Gastroesophageal sphincter (tissue), 4 donors: Measurements from ENCODE around the gene RSPH10B2. TPM values are rescaled to one million over a fixed set of nuclear protein-coding genes. Genes with fewer than 3 reads are reported as not detected.
"Not testable (repeated sequence)": the region's sequence is repeated elsewhere in the genome, so short reads cannot be mapped to it uniquely, and the experiment has no call there.

ENCODE experiments used
- ATAC-seq: fragments of 150-250 bp; one replicate; pipeline ENCODE4 v1.9.1; 2016; ENCODE audit warnings: mild to moderate bottlenecking, moderate library complexity
- H3K27ac ChIP-seq, 4 donors: fragments of 200-600 bp; sonication (generic) in 3 of 4; 1 replicate in 3 of 4; 2 replicates in 1 of 4; pipeline ENCODE4 v1.5.1; 2016 to 2019
- H3K27me3 ChIP-seq: fragments of 200-600 bp; sonication (generic); one replicate; pipeline ENCODE4 v1.5.1; 2019
- H3K36me3 ChIP-seq, 2 donors: fragments of 200-600 bp; sonication (generic); one replicate each; pipeline ENCODE4 v1.5.1; 2019; ENCODE audit warnings: control low read depth in 1 of 2
- H3K4me1 ChIP-seq, 3 donors: fragments of 200-600 bp; sonication (generic); 1 replicate in 2 of 3; 2 replicates in 1 of 3; pipeline ENCODE4 v1.5.1; 2016 to 2019; ENCODE audit warnings: control low read depth in 2 of 3
- H3K4me3 ChIP-seq, 2 donors: fragments of 200-600 bp; sonication (generic); one replicate each; pipeline ENCODE4 v1.5.1; 2019; ENCODE audit warnings: mild to moderate bottlenecking in 1 of 2, moderate library complexity in 1 of 2
- H3K9me3 ChIP-seq, 3 donors: fragments of 200-600 bp; sonication (generic); one replicate each; pipeline ENCODE4 v1.5.1; 2017 to 2019; ENCODE audit warnings: control low read depth in 2 of 3
- EP300 ChIP-seq: sonication (generic); formaldehyde crosslinking; IDR thresholded peaks from one replicate; pipeline ENCODE4 v1.6.1; 2017; ENCODE audit warnings: antibody characterized with exemption, mild to moderate bottlenecking
- POLR2A ChIP-seq, 2 donors: fragments of 450-650 bp; IDR thresholded peaks; one replicate each; pipeline ENCODE4 v1.6.1; 2017; ENCODE audit warnings: antibody characterized with exemption in 2 of 2, mild to moderate bottlenecking in 2 of 2, moderate library complexity in 1 of 2
- POLR2AphosphoS5 ChIP-seq: sonication (generic); formaldehyde crosslinking; IDR thresholded peaks from one replicate; pipeline ENCODE4 v1.6.1; 2017; ENCODE audit warnings: antibody characterized with exemption
- WGBS, 2 donors: methylation state at CpG; one replicate each; pipeline ENCODE4 v1.1.5; 2018; ENCODE audit warnings: low coverage in 1 of 2; 5-methylcytosine and 5-hydroxymethylcytosine counted together
- total RNA-seq, 4 donors: library from RNA; depleted of rRNA; stranded (reverse); fragments of >200 nt; gene quantifications; one replicate each; pipeline ENCODE4 v1.1.0, GENCODE V29; 2016
- TF ChIP-seq, protein P1 (sequence below), 4 experiments: fragments of 200-600 bp in 2 of 4; fragments of 450-650 bp in 2 of 4; sonication (generic) in 1 of 4; IDR thresholded peaks; one replicate each; pipeline ENCODE4 v1.5.1; 2017 to 2019; ENCODE audit warnings: antibody characterized with exemption in 4 of 4, mild to moderate bottlenecking in 2 of 4, moderate library complexity in 2 of 4

The RSPH10B2 gene
- total RNA-seq, 4 donors from 2014 or later: 0.15 TPM; not detected in 3

- H3K27ac ChIP-seq: peak overlapping the region; percentile 75 to 88 (median 81)
- 0 to 22% methylated on average over 3 to 9 of the region's 66 CpGs for WGBS, 2 donors
- TF ChIP-seq POLR2A (IDR thresholded peaks at IDR 0.05) (peak; percentile 37 to 47), EP300 (no peak), POLR2AphosphoS5 (peak; percentile 67)
- TF ChIP-seq, protein P1, sequence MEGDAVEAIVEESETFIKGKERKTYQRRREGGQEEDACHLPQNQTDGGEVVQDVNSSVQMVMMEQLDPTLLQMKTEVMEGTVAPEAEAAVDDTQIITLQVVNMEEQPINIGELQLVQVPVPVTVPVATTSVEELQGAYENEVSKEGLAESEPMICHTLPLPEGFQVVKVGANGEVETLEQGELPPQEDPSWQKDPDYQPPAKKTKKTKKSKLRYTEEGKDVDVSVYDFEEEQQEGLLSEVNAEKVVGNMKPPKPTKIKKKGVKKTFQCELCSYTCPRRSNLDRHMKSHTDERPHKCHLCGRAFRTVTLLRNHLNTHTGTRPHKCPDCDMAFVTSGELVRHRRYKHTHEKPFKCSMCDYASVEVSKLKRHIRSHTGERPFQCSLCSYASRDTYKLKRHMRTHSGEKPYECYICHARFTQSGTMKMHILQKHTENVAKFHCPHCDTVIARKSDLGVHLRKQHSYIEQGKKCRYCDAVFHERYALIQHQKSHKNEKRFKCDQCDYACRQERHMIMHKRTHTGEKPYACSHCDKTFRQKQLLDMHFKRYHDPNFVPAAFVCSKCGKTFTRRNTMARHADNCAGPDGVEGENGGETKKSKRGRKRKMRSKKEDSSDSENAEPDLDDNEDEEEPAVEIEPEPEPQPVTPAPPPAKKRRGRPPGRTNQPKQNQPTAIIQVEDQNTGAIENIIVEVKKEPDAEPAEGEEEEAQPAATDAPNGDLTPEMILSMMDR (IDR thresholded peaks at IDR 0.05): peak in 3 of 4 experiments; percentile 27 to 35 (median 30)
These were observed 24.2 kb upstream of the RSPH10B2 start for GRCh38 chr7:6729492-6730342.

GRCh38 chr7:6730343-6730633 lies 23.6 kb upstream of the RSPH10B2 start:
- Histone ChIP-seq H3K9me3 (no peaks in the 10 kb centered on the region), H3K36me3 (peaks cover 0 to 32% of the 10 kb centered on the region in 2 donors), H3K4me1 (peaks cover 0 to 23% (median 5%) of the 10 kb centered on the region in 3 donors), H3K4me3 (peak overlapping the region; percentile 94 to 95), H3K27ac (peak overlapping the region; percentile 75 to 88 (median 81)), H3K27me3 (no peaks in the 10 kb centered on the region)
- TF ChIP-seq POLR2A (IDR thresholded peaks at IDR 0.05) (no peak), EP300 (no peak), POLR2AphosphoS5 (no peak)
- TF ChIP-seq, protein P1 (IDR thresholded peaks at IDR 0.05): no peak
- no peak for ATAC-seq
- 0% methylated on average over 3 of the region's 18 CpGs; no CpG with 5 or more reads in 1 of the 2 donors for WGBS, 2 donors

More at GRCh38 chr7:6729492-6730342, 24.2 kb upstream of the RSPH10B2 start:
- ATAC-seq: peak; percentile 99
- Histone ChIP-seq H3K4me1 (peaks cover 0 to 23% (median 5%) of the 10 kb centered on the region in 3 donors), H3K36me3 (peaks cover 0 to 26% of the 10 kb centered on the region in 2 donors), H3K27me3 (no peaks in the 10 kb centered on the region), H3K4me3 (peak overlapping the region; percentile 94 to 95), H3K9me3 (no peaks in the 10 kb centered on the region)

- H3K27ac ChIP-seq, H3K4me3 ChIP-seq, H3K27me3 ChIP-seq, H3K9me3 ChIP-seq, H3K4me1 ChIP-seq, ATAC-seq: not testable (repeated sequence)
- H3K36me3 ChIP-seq: peaks cover 0 to 81% of the 10 kb centered on the region in 2 donors
- no CpG with 5 or more reads among the region's 11 CpGs for WGBS, 2 donors
These were observed 15.5 kb upstream of the RSPH10B2 start for GRCh38 chr7:6738415-6738814.

DNA sequence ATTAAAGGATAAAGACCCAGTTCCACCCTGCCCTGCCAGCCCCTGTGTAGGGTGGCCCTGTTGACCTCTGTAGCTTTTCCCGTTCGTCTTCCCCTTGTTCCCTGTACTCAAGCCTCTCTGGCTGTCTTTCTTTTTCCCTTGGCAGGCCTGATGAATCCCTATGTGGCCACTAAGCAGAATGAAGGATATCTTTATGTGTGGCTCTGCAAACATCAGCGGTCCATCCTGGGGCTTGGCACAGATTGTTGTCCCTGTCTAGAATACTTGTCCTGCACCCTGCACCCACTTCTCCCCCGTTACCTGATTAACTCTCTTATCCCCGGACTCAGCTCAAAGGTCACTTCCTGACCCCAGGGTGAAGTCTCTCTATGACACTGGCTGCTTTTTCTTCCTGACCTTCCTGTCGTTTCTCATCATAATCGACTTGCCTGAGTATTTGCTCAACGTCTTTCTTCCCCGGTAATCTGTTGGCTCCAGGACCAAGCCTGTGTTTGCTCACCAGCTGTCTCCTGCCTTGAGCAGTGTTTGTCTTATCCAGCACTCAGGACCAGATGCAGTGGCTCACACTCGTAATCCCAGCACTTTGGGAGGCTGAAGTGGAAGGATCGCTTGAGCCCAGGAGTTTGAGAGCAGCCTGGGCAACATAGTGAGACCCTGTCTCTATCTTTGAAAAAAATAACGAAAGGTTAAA lies 9.3 kb upstream of the RSPH10B2 start:
- not testable (repeated sequence) for H3K9me3 ChIP-seq, H3K27me3 ChIP-seq, ATAC-seq, H3K4me1 ChIP-seq, H3K27ac ChIP-seq, H3K4me3 ChIP-seq
- peaks cover 0 to 38% of the 10 kb centered on the region in 2 donors for H3K36me3 ChIP-seq
- 50% methylated on average over 1 of the region's 12 CpGs; no CpG with 5 or more reads in 1 of the 2 donors for WGBS, 2 donors

DNA sequence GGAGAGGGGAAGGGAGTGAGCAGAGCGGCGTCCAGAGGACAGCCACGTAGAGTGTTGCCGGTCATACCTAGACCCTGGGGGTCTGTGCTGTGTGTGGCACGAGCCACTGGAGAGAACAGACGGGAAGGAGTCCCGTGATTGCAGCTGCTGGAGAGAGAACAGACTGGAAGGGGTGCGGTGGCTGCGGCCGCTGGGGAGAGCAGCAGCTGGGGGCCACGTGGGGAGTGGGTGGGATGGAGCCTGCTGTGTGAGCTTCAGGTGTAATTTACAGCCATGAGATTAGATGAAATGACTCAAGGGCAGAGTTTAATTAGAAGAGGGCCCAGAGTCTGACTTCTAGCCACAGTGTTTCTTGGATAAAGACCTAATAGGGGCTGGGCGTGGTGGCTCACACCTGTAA lies 4.6 kb upstream of the RSPH10B2 start:
- not testable (repeated sequence) for H3K27me3 ChIP-seq, H3K4me3 ChIP-seq, H3K4me1 ChIP-seq, H3K27ac ChIP-seq, H3K9me3 ChIP-seq
- H3K36me3 ChIP-seq: peaks cover 0 to 19% of the 10 kb centered on the region in 2 donors
- 83% methylated on average over 2 of the region's 12 CpGs; no CpG with 5 or more reads in 1 of the 2 donors for WGBS, 2 donors
- ATAC-seq: peak; percentile 30

DNA sequence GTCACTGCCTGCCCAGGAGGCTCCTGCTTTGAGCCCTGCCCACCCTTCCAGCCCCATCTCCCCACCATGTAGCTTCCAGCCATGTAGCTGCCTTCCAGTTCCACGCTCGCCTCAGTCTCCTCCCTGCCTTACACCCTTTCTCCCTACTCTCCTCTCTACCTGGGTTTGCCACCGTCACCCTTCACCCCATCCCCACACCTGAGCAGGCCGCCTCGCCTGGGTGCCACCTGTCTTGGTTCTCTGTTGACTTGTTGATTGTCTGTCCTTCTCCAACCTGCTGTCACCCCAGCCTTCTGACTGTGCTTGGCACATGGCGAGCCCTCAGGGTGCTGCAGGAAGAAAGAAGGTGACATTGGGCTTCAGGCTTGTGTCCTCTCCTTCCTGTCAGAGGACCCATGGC lies 3.7 kb upstream of the RSPH10B2 start:
- ATAC-seq, H3K4me3 ChIP-seq, H3K9me3 ChIP-seq, H3K27me3 ChIP-seq, H3K27ac ChIP-seq, H3K4me1 ChIP-seq: not testable (repeated sequence)
- H3K36me3 ChIP-seq: peaks cover 0 to 19% of the 10 kb centered on the region in 2 donors
- 92 to 93% methylated on average over 3 of the region's 6 CpGs for WGBS, 2 donors

- H3K4me1 ChIP-seq, H3K36me3 ChIP-seq, H3K9me3 ChIP-seq, H3K27ac ChIP-seq, H3K27me3 ChIP-seq, H3K4me3 ChIP-seq, ATAC-seq: not testable (repeated sequence)
- WGBS, 2 donors: no CpG with 5 or more reads among the region's 12 CpGs
These were observed 7.3 kb downstream of the RSPH10B2 start for GRCh38 chr7:6761186-6761585.

GRCh38 chr7:6781581-6781980 lies 27.7 kb downstream of the RSPH10B2 start:
- ATAC-seq, H3K27ac ChIP-seq, H3K9me3 ChIP-seq, H3K27me3 ChIP-seq, H3K4me3 ChIP-seq, H3K4me1 ChIP-seq, H3K36me3 ChIP-seq: not testable (repeated sequence)
- 90% methylated on average over 4 of the region's 6 CpGs; no CpG with 5 or more reads in 1 of the 2 donors for WGBS, 2 donors

GRCh38 chr7:6789353-6789752 lies 35.5 kb downstream of the RSPH10B2 start:
- ATAC-seq, H3K4me1 ChIP-seq, H3K4me3 ChIP-seq, H3K36me3 ChIP-seq, H3K9me3 ChIP-seq, H3K27me3 ChIP-seq, H3K27ac ChIP-seq: not testable (repeated sequence)
- WGBS, 2 donors: no CpG with 5 or more reads among the region's 13 CpGs

GRCh38 chr7:6792113-6792872 lies 38.4 kb downstream of the RSPH10B2 start:
- not testable (repeated sequence) for H3K9me3 ChIP-seq, H3K27ac ChIP-seq, H3K4me1 ChIP-seq, H3K36me3 ChIP-seq, H3K27me3 ChIP-seq, H3K4me3 ChIP-seq
- WGBS, 2 donors: no CpG with 5 or more reads among the region's 15 CpGs
- peak; percentile 67 for ATAC-seq
